Measurements from ENCODE around the gene ALG12.

GRCh38 chr22:49906071-49906798 is 12.0 kb downstream of the ALG12 start:
- TF ChIP-seq CTCF (IDR thresholded peaks at IDR 0.05) (no peak), POLR2A (IDR thresholded peaks at IDR 0.05) (no peak)

Data from esophagus squamous epithelium (tissue), 4 donors.